Liver (tissue), 10 donors: ENCODE data around the gene GINS2. TPM values are rescaled to one million over a fixed set of nuclear protein-coding genes. Genes with fewer than 3 reads are reported as not detected.

Source experiments
- DNase-seq: peaks from one replicate; pipeline ENCODE4 v3.0.0-alpha.2; 2017; ENCODE audit warnings: low spot score
- H3K27ac ChIP-seq, 2 donors: one replicate each; pipeline ENCODE4 v1.7.0; 2013; ENCODE audit warnings: inconsistent platforms in 2 of 2, low read length in 2 of 2, control low read depth in 1 of 2, low read depth in 1 of 2, mild to moderate bottlenecking in 1 of 2
- H3K27me3 ChIP-seq, 4 donors: one replicate each; pipeline versions ENCODE4 v1.6.1 to v1.7.0; 2013; ENCODE audit warnings: low read length in 3 of 4, inconsistent platforms in 1 of 4, mild to moderate bottlenecking in 1 of 4, moderate library complexity in 1 of 4; ENCODE audit not compliant: control insufficient read depth in 4 of 4, insufficient read depth in 4 of 4
- H3K36me3 ChIP-seq, 4 donors: one replicate each; pipeline versions ENCODE4 v1.6.1 to v1.7.0; 2013; ENCODE audit warnings: low read length in 3 of 4, mild to moderate bottlenecking in 3 of 4, low read depth in 1 of 4, moderate library complexity in 1 of 4; ENCODE audit not compliant: control insufficient read depth in 4 of 4, insufficient read depth in 3 of 4
- H3K4me1 ChIP-seq, 4 donors: one replicate each; pipeline versions ENCODE4 v1.6.1 to v1.7.0; 2013; ENCODE audit warnings: low read length in 3 of 4, mild to moderate bottlenecking in 3 of 4, moderate library complexity in 1 of 4; ENCODE audit not compliant: control insufficient read depth in 4 of 4, insufficient read depth in 4 of 4
- H3K4me3 ChIP-seq, 3 donors: one replicate each; pipeline versions ENCODE4 v1.6.1 to v1.7.0; 2013; ENCODE audit warnings: low read length in 3 of 3, control low read depth in 1 of 3, low read depth in 1 of 3, mild to moderate bottlenecking in 1 of 3
- H3K9ac ChIP-seq, 2 donors: one replicate each; pipeline ENCODE4 v1.7.0; 2013; ENCODE audit warnings: low read length in 2 of 2, mild to moderate bottlenecking in 2 of 2, moderate library complexity in 2 of 2, control low read depth in 1 of 2, low read depth in 1 of 2
- H3K9me3 ChIP-seq, 4 donors: one replicate each; pipeline versions ENCODE4 v1.6.1 to v1.7.0; 2013; ENCODE audit warnings: low read length in 3 of 4; ENCODE audit not compliant: control insufficient read depth in 4 of 4
- FOXA1 ChIP-seq: IDR thresholded peaks from 2 replicates; pipeline ENCODE4 v1.6.1; 2016; ENCODE audit warnings: antibody characterized with exemption
- FOXA2 ChIP-seq: IDR thresholded peaks from 2 replicates; pipeline ENCODE4 v1.6.1; 2016; ENCODE audit warnings: antibody characterized with exemption
- HNF4A ChIP-seq, 2 donors: conservative IDR thresholded peaks; 2 replicates each; pipeline ENCODE4 v1.6.1; 2016; ENCODE audit warnings: antibody characterized with exemption in 2 of 2, mild to moderate bottlenecking in 2 of 2
- HNF4G ChIP-seq: IDR thresholded peaks from 2 replicates; pipeline ENCODE4 v1.6.1; 2016; ENCODE audit warnings: antibody characterized with exemption
- JUND ChIP-seq, 2 donors: IDR thresholded peaks; 2 replicates each; pipeline ENCODE4 v1.6.1; 2016; ENCODE audit warnings: antibody characterized with exemption in 2 of 2
- MAX ChIP-seq: IDR thresholded peaks from 2 replicates; pipeline ENCODE4 v1.6.1; 2016; ENCODE audit warnings: antibody characterized with exemption
- RAD21 ChIP-seq, 2 donors: IDR thresholded peaks; 2 replicates each; pipeline ENCODE4 v1.6.1; 2016; ENCODE audit warnings: antibody characterized with exemption in 2 of 2, mild to moderate bottlenecking in 2 of 2
- REST ChIP-seq: IDR thresholded peaks from 2 replicates; pipeline ENCODE4 v1.6.1; 2016; ENCODE audit warnings: antibody characterized with exemption, mild to moderate bottlenecking
- RXRA ChIP-seq, 2 donors: IDR thresholded peaks; 2 replicates each; pipeline ENCODE4 v1.6.1; 2017 to 2018; ENCODE audit warnings: antibody characterized with exemption in 2 of 2, mild to moderate bottlenecking in 1 of 2
- YY1 ChIP-seq: IDR thresholded peaks from 2 replicates; pipeline ENCODE4 v1.6.1; 2016; ENCODE audit warnings: antibody characterized with exemption, mild to moderate bottlenecking
- ZBTB33 ChIP-seq: IDR thresholded peaks from 2 replicates; pipeline ENCODE4 v1.6.1; 2016; ENCODE audit warnings: antibody characterized with exemption
- WGBS: extraction: QIAGEN DNeasy Blood & Tissue Kit; methylation state at CpG from one replicate; pipeline ENCODE4 v1.1.7; 2013; 5-methylcytosine and 5-hydroxymethylcytosine counted together
- polyA plus RNA-seq, 2 donors: library from polyadenylated mRNA; stranded (reverse) in 1 of 2; unstranded in 1 of 2; fragments of 200-250 nt in 1 of 2; fragments of >200 nt in 1 of 2; fragmentation: Nextera tagmentation in 1 of 2; extraction: Ambion mirVana in 1 of 2; gene quantifications; one replicate each; pipeline versions ENCODE4 v1.2.1 to v1.2.3, GENCODE V29; 2013 to 2015
- small RNA-seq: library from RNA; depleted of rRNA; stranded (forward); fragments of <200 nt; gene quantifications from one replicate; pipeline ENCODE3, GENCODE V24; 2014
- total RNA-seq, 2 donors: library from RNA; depleted of rRNA; stranded (reverse); fragments of >200 nt; gene quantifications; one replicate each; pipeline ENCODE4 v1.2.3, GENCODE V29; 2014
- TF ChIP-seq, protein P1 (sequence below): IDR thresholded peaks from 2 replicates; pipeline ENCODE4 v1.6.1; 2016; ENCODE audit warnings: antibody characterized with exemption
- donor health status: healthy.
- donor health status: healthy.
- donor health status: healthy.
- donor health status: healthy.
- donor health status: healthy.

GINS2 gene
- total and polyA plus RNA-seq, 4 donors: 0.17 to 9.3 (median 0.86) TPM

DNA sequence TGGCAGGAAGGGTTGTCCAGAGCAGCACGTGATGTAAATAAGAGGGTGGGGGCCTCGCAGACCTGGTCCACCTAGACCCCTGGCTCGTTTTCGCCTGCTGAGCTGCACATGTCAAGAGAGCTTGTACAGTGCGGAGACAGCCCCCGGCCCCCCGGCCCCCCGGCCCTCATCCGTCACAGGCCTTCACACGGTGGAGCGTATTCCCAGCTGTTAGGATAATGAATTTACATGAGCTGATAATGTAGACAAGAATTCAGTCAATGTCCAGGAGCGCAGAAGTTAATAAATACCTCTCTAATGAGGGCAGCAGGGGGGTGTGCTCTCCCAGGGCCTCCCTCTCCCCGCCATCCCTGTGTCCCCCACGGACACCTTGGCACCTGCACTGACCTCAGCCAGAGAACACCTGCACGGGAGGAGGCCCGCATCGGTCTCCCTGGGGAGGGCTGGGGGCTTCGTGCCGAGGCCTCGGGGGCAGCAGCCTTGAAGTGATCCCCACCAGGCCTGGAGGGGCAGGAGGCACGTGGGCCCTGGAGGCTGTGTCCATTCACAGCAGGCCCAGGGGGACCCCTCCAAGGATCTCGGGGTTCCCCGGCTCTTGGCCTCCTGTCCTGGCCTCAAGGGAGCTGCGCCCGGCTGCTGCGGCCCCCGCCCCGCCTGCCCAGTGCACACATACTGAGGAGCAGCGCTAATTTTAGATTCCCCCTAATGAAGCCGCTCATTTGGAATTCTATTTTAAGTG is 61.1 kb downstream of the GINS2 start:
- Histone ChIP-seq H3K9me3 (peaks cover 0 to 2% (median 0%) of the 10 kb centered on the region in 4 donors), H3K9ac (no peak overlapping the region), H3K36me3 (no peaks in the 10 kb centered on the region), H3K4me1 (peaks cover 11 to 48% (median 24%) of the 10 kb centered on the region in 4 donors), H3K4me3 (no peak overlapping the region), H3K27me3 (no peaks in the 10 kb centered on the region), H3K27ac (no peak overlapping the region)
- WGBS: 89% methylated on average over 30 of the region's 30 CpGs
- no peak for DNase-seq
- TF ChIP-seq RAD21 (IDR thresholded peaks at IDR 0.05): no peak
- TF ChIP-seq HNF4G: no peak
- no peak for TF ChIP-seq MAX
- TF ChIP-seq FOXA2: no peak
- no peak for TF ChIP-seq YY1
- no peak for TF ChIP-seq HNF4A (conservative IDR thresholded peaks at IDR 0.05)
- no peak for TF ChIP-seq ZBTB33
- TF ChIP-seq FOXA1: no peak
- TF ChIP-seq, protein P1, sequence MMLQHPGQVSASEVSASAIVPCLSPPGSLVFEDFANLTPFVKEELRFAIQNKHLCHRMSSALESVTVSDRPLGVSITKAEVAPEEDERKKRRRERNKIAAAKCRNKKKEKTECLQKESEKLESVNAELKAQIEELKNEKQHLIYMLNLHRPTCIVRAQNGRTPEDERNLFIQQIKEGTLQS: no peak
- no peak for TF ChIP-seq REST
- no peak for TF ChIP-seq RXRA (IDR thresholded peaks at IDR 0.05)
- no peak for TF ChIP-seq JUND (IDR thresholded peaks at IDR 0.05)

DNA sequence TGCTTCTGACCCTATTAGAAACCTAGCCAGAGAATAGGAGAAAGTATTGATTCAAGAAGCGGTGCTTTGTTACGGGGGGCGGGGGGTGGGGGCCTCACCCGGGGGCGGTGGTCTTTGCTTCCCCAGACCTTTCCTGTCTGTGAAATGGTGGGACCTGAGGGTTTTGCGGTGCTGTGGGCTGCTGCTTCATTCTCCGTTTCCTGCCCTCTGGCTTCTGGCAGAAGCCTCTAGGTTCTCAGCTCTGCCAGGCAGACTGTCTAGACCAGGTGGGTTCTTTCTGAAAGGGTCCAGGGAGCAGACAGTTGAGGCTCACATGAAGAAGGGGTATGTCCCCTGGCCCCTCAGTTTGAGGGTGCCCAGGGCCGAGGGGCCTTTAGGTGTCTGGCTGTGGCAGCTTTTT is 61.7 kb downstream of the GINS2 start:
- peaks cover 12 to 51% (median 28%) of the 10 kb centered on the region in 4 donors for H3K4me1 ChIP-seq
- H3K27ac ChIP-seq: no peak overlapping the region
- H3K36me3 ChIP-seq: no peaks in the 10 kb centered on the region

More for the DNA sequence above, 61.7 kb downstream of the GINS2 start:
- Histone ChIP-seq H3K9ac (no peak overlapping the region), H3K27me3 (no peaks in the 10 kb centered on the region), H3K9me3 (peaks cover 0 to 2% (median 0%) of the 10 kb centered on the region in 4 donors), H3K4me3 (no peak overlapping the region)
- TF ChIP-seq HNF4G: no peak
- no peak for DNase-seq
- 75% methylated on average over 8 of the region's 8 CpGs for WGBS

Small RNA genes within 50 kb of the gene (small RNA-seq; reads per million reads assigned to genes)
- gene RN7SL381P: not detected

Other genes starting within 250 kb of the GINS2 start
- gene GSE1, start 75.6 kb downstream of the GINS2 start, total RNA-seq: 10 to 100 TPM; 35.9 to 37.7 TPM
- 10 to 100 TPM in 1 of 2 donors, 1 to 10 TPM in 1; 9.9 to 14.4 TPM for gene GSE1, start 75.6 kb downstream of the GINS2 start, polyA plus RNA-seq
- gene C16orf74, start 62.1 kb upstream of the GINS2 start, total RNA-seq: under 1 TPM; 0.37 to 0.42 TPM
- gene C16orf74, start 62.1 kb upstream of the GINS2 start, polyA plus RNA-seq: under 1 TPM; 0.44 to 0.75 TPM
- 10 to 100 TPM; 12.0 to 12.4 TPM for gene EMC8, start 110.6 kb upstream of the GINS2 start, total RNA-seq
- gene EMC8, start 110.6 kb upstream of the GINS2 start, polyA plus RNA-seq: 10 to 100 TPM; 12.1 to 12.4 TPM
- gene COX4I1, start 110.7 kb upstream of the GINS2 start, total RNA-seq: 100 to 1,000 TPM; 186 to 195 TPM
- gene COX4I1, start 110.7 kb upstream of the GINS2 start, polyA plus RNA-seq: 100 to 1,000 TPM; 466 to 576 TPM
- 10 to 100 TPM; 17.1 to 25.8 TPM for gene IRF8, start 210.2 kb upstream of the GINS2 start, total RNA-seq
- 1 to 10 TPM; 5.1 to 7.6 TPM for gene IRF8, start 210.2 kb upstream of the GINS2 start, polyA plus RNA-seq